ENCODE data around the gene SLC35F6.
"Not testable (repeated sequence)": the region's sequence is repeated elsewhere in the genome, so short reads cannot be mapped to it uniquely, and the experiment has no call there.

SLC35F6 gene

DNA sequence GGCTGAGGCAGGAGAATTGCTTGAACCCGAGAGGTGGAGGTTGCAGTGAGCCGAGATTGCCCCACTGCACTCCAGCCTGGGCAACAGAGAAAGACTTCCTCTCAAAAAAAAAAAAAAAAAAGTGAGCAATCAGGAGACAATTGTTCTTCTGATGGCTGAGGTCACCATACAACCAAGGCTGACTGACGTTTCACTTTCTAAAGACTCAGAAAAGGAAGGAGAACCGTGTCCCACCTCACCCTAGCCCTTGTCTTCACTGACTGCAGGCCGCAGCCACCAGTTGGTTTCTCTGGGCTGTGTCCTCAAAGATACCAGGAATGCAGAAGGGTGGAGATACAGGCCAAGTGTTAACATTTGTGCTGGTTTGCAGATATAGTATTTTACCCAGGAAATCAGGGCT, 7.7 kb upstream of the SLC35F6 start:
- DNase-seq (ENCODE audit: low spot score), result no peak

- DNase-seq (ENCODE audit: low spot score), result peak; percentile 97
Measured at GRCh38 chr2:26757873-26758789, 6.0 kb upstream of the SLC35F6 start.

- DNase-seq (ENCODE audit: low spot score), result peak; percentile 12
Measured at GRCh38 chr2:26758790-26759321, 5.2 kb upstream of the SLC35F6 start.

- DNase-seq (ENCODE audit: low spot score), result no peak
Measured at GRCh38 chr2:26759845-26760244, 4.2 kb upstream of the SLC35F6 start.

DNA sequence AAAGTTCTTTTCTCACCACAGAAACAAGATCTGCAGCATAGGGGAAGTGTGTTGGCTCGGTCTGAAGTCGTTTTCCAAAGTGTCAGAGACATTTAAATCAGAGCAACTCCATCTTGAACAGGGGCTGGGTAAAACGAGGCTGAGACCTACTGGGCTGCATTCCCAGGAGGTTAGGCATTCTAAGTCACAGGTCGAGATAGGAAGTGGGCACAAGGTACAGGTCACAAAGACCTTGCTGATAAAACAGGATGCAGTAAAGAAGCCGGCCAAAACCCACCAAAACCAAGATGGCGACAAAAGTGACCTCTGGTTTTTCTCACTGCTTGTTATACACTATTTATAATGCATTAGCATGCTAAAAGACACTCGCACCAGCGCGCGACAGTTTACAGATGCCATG, 3.1 kb upstream of the SLC35F6 start:
- not testable (repeated sequence) for DNase-seq (ENCODE audit: low spot score)

DNA sequence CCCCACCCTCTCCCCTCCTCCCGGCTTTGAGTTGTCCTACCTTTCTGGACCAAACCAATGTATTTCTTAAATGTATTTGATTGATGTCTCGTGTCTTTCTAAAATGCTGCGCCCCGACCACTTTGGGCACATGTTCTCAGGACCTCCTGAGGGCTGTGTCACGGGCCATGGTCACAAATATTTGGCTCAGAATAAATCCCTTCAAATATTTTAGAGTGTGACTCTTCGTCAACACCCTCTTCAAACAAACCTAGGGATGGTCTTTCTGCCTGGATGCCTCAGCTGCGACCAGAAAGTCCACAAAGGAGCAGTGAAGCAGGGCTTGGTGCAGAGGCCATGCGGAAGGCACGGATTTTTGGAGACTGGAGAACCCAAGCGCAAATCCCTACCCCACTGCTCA, 1.1 kb upstream of the SLC35F6 start:
- no peak for DNase-seq (ENCODE audit: low spot score)

DNA sequence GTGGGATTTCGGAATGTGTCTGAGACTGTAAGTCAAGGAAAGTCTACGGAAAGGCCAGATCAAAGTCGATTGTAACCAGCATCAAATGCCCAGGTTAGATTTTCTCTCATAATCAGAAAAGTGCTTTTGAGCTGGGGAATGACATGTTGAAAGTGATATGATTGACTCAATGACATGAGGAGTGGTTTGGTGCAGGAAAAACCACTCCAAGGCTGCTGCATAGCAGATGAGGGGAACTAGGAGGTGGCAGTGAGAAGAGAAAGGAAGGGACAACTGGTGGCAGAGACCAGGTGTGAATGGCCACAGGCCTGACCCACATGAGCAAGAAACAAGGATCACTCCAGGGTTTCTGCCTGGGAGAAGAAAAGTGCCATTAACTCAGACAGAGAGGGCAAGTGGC, 822 bp downstream of the SLC35F6 start:
- DNase-seq (ENCODE audit: low spot score), result no peak

GRCh38 chr2:26765475-26766200, 1.6 kb downstream of the SLC35F6 start:
- no peak for DNase-seq (ENCODE audit: low spot score)

DNA sequence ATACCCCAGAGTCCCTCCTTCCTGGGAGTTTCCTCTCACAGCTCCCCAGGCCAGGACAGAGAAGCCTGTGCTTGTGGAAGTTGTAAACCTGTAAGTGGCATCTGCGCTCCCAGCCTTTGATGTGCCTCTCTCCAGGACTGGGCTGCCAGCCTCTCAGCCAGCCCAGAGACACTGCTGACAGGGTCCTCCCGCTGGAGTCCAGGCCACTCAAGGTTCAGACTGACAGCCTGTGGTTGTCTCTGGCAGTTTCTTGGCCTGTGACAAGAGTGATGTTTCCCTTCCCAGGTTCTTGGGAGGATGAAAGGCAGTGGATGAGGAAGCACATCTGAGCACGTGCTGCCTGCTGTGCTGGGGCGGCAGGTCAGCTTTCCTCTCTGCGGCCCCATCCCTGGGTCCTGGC, 3.0 kb downstream of the SLC35F6 start:
- DNase-seq (ENCODE audit: low spot score), result no peak

DNA sequence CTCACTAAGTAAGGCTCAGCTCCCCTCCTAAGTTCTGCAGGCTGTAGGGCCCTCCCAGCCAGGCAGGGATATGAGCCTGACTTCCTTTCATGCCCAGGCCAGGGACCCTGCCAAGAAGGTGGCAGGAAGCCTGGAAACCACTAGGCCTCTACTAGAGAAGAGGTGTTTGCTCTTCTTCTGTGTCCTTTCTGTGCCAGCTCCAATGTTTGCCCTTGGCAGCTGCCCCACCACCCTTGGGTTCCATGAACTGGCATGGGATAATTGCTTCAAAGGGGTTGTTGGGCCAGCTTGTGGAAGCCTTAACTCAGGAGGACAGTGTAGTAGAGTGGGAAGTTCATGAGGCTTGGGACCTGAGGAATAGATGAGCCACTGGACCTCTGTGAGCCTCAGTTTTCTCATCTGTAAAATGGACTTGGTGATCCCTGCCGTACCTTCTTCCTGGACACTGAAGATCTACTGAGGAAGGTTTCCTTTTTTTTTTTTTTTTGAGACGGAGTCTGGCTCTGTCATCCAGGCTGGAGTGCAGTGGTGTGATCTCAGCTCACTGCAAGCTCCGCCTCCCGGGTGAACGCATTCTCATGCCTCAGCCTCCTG, 3.9 kb downstream of the SLC35F6 start:
- no peak for DNase-seq (ENCODE audit: low spot score)

GRCh38 chr2:26768759-26769088, 4.6 kb downstream of the SLC35F6 start:
- no peak for DNase-seq (ENCODE audit: low spot score)

DNA sequence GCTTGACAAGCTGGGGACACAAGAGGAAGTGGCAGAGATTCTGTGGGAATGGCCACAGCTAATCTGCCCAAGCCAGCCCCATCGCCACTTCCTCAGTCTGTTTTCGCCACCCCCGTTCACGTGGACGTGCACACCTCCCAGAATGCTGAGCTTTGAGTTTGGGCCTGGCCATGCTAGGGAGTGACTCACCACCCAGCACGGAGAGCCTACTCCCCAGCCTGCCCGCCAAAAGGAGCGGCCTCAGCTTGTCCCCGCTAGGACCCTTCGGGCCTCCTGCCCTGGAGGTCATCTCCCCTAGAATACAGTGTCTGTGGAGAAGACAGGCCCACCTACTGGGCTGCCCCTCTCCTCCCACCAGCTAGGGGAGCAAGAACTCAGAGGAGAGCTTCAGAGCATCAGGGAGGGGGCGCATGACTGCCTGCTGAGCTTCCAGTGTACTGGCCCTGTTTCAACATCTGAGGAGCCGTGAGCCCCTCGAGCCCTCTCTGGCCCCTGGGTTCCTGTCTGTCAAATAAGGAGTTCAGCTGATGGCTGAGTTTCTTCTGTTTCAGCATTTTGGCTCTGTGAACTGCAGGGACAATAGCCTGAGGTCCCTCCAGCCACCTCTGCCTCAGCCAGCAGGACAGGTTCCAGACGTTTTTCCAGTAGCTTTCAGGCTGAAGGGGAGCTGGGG, 5.1 kb downstream of the SLC35F6 start:
- no peak for DNase-seq (ENCODE audit: low spot score)

- DNase-seq (ENCODE audit: low spot score), result peak; percentile 23
Measured at GRCh38 chr2:26770986-26771586, 7.0 kb downstream of the SLC35F6 start.

DNA sequence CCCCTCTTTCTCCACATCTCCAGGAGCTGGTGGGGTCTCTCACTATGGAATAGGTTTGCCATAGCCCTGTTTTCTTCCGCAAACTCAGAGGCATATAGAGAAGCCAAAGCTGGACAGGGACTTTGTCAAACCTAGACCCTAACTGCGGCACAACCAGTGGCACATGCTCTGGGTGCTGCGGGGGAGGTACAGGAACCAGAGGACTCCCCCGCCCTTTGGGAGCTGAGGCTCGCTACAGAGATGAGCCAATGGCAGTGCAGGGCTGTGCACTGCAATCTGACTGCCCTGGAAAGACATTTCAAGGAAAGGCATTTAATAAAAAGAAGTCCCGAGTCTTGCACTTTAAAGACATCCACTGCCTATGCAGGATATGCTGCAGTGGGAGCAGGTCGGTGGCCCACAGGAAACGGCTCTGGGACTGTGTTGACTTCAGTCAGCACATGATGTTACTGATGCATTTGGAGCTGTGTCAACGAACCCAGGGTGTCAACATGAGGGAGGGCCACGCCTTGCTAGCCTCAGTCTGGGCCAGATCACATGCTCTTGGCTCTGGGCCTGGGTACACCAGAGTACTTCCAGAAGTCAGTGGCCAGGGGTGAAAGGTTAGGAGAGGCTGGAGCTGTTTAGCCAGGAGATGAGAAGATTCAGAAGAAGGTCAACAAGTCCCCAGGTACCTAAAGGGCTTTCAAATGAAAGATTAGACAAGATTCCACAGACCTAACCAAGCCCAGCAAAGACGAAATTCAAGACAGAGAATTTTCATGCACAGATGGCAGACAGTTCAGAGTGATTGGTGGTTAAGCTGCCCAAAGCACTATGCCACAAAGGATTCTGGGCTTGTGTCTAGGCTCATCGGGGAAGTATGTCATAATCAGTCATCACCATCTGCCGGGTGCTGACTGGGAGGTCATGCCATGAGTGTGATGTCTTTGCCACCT, 8.2 kb downstream of the SLC35F6 start:
- no peak for DNase-seq (ENCODE audit: low spot score)

- no peak for DNase-seq (ENCODE audit: low spot score)
Measured at GRCh38 chr2:26776195-26776800, 12.2 kb downstream of the SLC35F6 start.

- no peak for DNase-seq (ENCODE audit: low spot score)
Measured at GRCh38 chr2:26778098-26778497, 14.0 kb downstream of the SLC35F6 start.

DNA sequence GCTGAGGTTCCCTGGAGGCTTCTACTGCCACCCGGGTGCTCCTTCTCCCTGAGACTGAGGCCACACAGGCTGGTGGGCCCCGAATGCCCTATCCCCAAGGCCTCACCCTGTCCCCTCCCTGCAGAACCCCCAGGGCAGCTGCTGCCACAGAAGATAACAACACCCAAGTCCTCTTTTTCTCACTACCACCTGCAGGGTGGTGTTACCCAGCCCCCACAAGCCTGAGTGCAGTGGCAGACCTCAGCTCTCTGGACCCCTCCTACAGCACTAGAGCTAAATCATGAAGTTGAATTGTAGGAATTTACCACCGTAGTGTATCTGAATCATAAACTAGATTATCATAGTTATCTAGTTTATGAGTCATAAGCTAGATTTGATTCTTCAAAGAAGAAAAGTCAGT, 14.4 kb downstream of the SLC35F6 start:
- no peak for DNase-seq (ENCODE audit: low spot score)

DNA sequence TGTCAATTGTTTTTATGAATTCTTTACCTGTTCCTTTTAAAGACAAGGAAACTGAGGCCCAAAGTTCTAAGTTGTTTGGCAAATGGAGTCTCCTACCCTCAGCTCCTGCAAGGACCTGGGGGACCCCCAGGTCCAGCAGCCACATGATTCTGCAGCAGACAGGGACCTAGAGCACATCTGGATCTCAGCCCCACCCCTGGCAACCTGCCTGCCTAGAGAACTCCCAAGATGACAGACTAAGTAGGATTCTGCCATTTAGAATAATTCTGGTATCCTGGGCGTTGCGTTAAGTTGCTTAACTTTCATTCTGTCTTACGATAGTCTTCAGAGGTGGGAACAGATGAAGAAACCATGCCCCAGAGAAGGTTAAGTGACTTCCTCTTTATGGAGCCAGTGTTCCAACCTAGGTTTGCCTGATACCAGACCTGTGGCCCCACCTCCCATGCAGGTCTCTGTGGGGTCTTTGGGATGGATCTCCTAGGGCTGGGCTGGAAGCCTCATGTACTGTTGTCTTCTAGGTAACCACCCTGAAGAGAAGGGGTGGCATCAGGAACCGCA, 16.2 kb downstream of the SLC35F6 start:
- DNase-seq (ENCODE audit: low spot score), result no peak

GRCh38 chr2:26782876-26783704, 19.0 kb downstream of the SLC35F6 start:
- no peak for DNase-seq (ENCODE audit: low spot score)

Data from SW480 (cell line).